Mesodermal cell (in vitro differentiated cells): ENCODE results near the gene SCGB3A1.

Experiments used
- H3K27ac ChIP-seq: 2 replicates; pipeline ENCODE4 v1.7.0; 2013; ENCODE audit warnings: mild to moderate bottlenecking, low read depth, low read length, moderate library complexity; ENCODE audit not compliant: severe bottlenecking
- H3K36me3 ChIP-seq: 2 replicates; pipeline ENCODE4 v1.7.1; 2013; ENCODE audit warnings: mild to moderate bottlenecking, low read length, moderate library complexity; ENCODE audit not compliant: control insufficient read depth, insufficient read depth
- H3K4me1 ChIP-seq: one replicate; pipeline ENCODE4 v1.7.1; 2013; ENCODE audit warnings: mild to moderate bottlenecking, low read length; ENCODE audit not compliant: insufficient read depth, control insufficient read depth, poor library complexity, severe bottlenecking
- H3K4me3 ChIP-seq: 2 replicates; pipeline ENCODE4 v1.7.0; 2013; ENCODE audit warnings: low read length, control low read depth, mild to moderate bottlenecking; ENCODE audit not compliant: insufficient read depth, poor library complexity, severe bottlenecking; ENCODE audit errors: extremely low read depth
- H3K9me3 ChIP-seq: 2 replicates; pipeline ENCODE4 v1.7.1; 2013; ENCODE audit warnings: mild to moderate bottlenecking, low read length, moderate library complexity; ENCODE audit not compliant: control insufficient read depth
- WGBS, 2 experiments: methylation state at CpG; one replicate each; pipeline ENCODE4 v1.1.5; 2013; ENCODE audit warnings: missing lambda C conversion rate in 2 of 2; ENCODE audit not compliant: insufficient coverage in 2 of 2; 5-methylcytosine and 5-hydroxymethylcytosine counted together

SCGB3A1 gene

DNA sequence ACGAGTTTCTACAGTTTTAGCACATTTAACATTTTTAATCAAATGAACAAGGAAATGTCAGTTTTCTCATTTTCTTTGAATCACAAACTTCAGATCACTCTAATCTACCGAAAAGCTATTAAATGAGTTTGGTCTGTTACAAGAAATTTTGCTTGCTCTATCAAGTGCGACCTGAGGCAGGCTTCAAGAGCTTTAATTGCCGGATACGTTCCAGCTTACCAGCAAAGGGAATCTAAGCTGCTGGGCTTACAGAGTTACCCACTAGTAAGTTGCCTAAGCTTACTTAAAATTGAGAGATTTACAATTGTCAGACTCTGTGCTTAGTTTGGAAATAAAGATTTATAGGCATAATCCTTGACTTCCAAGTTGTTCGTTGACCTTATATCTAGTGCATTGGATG, 10.6 kb downstream of the SCGB3A1 start:
- no peak overlapping the region for H3K4me3 ChIP-seq
- 95% methylated on average over 4 to 5 of the region's 6 CpGs for WGBS, 2 experiments
- H3K9me3 ChIP-seq, result no peaks in the 10 kb centered on the region
- no peak overlapping the region for H3K27ac ChIP-seq
- peaks cover 26% of the 10 kb centered on the region for H3K36me3 ChIP-seq
- H3K4me1 ChIP-seq, result no peaks in the 10 kb centered on the region

DNA sequence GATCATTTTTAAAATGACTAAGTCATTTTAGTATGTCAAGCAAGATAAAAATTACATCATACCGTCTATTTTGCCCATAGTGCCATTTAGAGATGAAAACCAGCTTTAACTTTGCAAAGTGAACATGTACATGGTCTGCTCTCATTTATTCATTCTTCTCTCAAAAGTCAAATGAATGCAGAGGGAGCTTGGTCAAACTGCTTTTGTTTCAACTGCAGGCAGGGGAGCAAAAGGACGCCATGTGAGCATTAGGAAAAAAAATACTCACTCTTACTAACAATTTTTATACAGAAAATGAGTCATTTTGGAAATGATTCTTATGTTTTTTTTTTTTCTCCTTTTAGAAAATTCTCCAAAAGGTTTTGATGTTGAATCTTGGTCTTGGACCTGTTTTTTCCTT, 15.7 kb downstream of the SCGB3A1 start:
- Histone ChIP-seq H3K36me3 (peaks cover 66% of the 10 kb centered on the region), H3K9me3 (no peaks in the 10 kb centered on the region), H3K4me1 (no peaks in the 10 kb centered on the region), H3K4me3 (no peak overlapping the region), H3K27ac (no peak overlapping the region)
- WGBS, 2 experiments, result 100% methylated on average over 1 of the region's 2 CpGs

DNA sequence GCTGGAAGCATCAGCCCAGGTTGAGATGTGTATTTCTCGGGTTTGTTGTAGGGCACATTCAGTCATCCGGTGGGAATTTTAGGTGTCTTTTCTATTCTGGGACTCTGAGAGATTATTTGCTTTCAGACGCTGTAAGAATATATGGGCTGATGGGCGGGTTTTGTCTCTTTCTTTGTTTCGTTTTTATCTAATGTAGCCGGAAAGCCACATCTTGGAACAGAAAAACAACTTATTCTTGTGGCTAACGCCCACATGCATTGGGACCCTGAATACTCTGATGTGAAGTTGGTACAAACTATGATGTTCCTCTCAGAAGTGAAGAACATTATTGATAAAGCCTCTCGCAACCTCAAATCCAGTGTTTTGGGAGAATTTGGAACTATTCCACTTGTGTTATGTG, 22.4 kb downstream of the SCGB3A1 start:
- Histone ChIP-seq H3K9me3 (no peaks in the 10 kb centered on the region), H3K4me1 (no peaks in the 10 kb centered on the region), H3K4me3 (no peak overlapping the region), H3K36me3 (peaks cover 89% of the 10 kb centered on the region), H3K27ac (no peak overlapping the region)
- WGBS, 2 experiments, result 77 to 84% methylated on average over 6 to 7 of the region's 8 CpGs

DNA sequence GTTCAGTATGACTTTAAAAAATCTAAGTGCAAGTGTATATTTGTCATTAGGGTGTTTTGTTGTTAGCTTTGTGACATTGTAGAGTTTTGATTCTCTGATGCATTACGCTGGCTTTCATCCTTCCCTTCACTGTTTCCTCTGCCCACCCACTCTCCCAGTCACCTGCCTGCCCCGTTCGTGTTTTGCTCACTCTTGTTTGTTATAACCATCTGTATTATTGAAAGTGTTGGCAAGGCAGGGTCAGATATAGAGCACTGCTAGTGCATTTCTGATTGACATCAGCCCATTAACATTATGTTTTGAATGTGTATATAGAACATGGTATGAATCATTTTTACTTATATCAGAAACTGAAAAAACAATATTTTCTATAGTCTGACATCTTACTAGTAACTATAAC, 27.3 kb downstream of the SCGB3A1 start:
- Histone ChIP-seq H3K27ac (no peak overlapping the region), H3K9me3 (no peaks in the 10 kb centered on the region), H3K36me3 (peaks cover 70% of the 10 kb centered on the region), H3K4me3 (no peak overlapping the region), H3K4me1 (no peaks in the 10 kb centered on the region)
- no CpG with 5 or more reads among the region's 3 CpGs for WGBS, 2 experiments

DNA sequence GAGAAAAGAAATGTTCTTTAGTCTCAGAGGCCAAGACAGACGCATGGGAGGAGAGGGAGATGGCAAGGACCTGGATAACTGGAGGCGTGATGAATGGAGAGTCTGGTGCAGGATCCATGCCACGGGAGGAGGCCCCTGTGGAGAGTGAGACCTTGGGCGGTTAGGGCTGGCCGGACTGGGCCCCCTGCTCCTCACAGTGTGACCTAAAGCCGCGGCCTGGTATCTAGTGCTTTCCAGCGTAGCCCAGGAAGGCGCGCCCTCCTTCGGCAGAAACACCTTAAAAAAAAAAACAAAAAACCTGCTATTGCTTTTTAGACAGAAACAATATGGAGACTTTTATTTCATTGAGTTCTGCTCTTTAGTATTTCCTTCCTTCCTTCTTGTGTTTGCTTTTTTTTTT, 33.1 kb downstream of the SCGB3A1 start:
- no peak overlapping the region for H3K27ac ChIP-seq
- 94% methylated on average over 5 to 6 of the region's 11 CpGs for WGBS, 2 experiments
- peaks cover 68% of the 10 kb centered on the region for H3K36me3 ChIP-seq
- H3K4me3 ChIP-seq, result no peak overlapping the region
- no peaks in the 10 kb centered on the region for H3K9me3 ChIP-seq
- no peaks in the 10 kb centered on the region for H3K4me1 ChIP-seq

DNA sequence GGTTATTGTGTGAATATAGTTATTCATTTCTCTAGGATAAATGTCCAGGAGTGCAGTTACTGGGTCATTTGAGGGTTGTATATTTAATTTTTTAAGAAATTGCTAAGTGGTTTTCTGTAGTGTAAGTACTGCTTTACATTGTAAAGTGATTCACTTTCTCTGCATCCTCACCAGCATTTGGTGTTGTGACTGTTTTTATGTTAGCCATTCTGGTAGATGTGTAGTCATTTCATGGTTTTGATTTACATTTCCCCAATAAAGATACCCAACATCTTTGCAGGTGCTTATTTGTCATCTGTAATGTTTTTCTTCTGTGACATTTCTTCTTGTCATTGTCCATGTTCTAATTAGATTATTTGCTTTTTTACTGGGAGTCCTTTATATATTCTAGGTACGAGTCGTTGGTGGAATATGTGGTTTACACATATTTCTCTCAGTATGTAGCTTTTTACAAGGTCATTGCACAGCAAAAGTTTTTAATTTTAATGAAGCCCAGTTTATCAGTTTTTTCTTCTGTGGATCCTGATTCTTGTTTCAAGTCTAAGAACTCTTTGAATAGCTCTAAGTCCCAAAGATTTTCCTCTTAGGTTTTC, 34.0 kb downstream of the SCGB3A1 start:
- Histone ChIP-seq H3K27ac (no peak overlapping the region), H3K4me3 (no peak overlapping the region), H3K36me3 (peaks cover 69% of the 10 kb centered on the region), H3K9me3 (no peaks in the 10 kb centered on the region), H3K4me1 (no peaks in the 10 kb centered on the region)
- no CpG with 5 or more reads among the region's 2 CpGs for WGBS, 2 experiments

DNA sequence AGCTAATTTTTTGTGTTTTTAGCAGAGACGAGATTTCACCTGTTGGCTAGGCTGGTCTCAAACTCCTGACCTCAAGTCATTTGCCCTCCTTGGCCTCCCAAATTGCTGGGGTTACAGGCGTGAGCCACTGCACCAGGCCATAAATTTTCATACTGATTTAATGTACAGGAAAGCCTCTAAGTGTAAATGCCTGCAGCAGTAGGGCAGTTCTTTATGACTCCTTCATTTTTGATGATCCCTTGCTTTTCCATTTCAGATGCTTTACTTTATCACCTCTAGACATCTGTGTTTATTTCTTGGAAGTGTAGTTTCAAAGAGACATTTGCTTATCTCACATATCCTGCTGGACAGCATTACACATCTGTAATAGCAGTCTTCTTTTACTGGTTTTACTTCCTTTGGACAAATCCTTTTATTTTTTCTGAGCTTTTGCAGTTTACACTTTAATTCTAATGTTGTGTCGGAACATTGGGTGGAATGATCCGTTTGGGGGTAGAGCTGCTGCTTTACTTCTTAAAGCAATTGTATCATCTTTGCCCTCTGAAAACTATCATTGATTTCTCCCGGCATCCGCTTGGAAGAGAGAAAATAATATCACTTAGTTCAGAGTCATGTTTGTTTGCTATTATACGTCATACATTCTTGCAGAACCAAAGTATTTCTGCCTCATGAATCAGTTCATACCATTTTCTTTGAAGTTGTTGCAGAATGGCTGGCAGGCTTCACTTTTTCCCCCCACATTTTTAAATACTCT, 36.0 kb downstream of the SCGB3A1 start:
- H3K4me3 ChIP-seq, result no peak overlapping the region
- 94 to 97% methylated on average over 3 of the region's 7 CpGs for WGBS, 2 experiments
- peaks cover 76% of the 10 kb centered on the region for H3K36me3 ChIP-seq
- no peaks in the 10 kb centered on the region for H3K4me1 ChIP-seq
- no peak overlapping the region for H3K27ac ChIP-seq
- no peaks in the 10 kb centered on the region for H3K9me3 ChIP-seq

DNA sequence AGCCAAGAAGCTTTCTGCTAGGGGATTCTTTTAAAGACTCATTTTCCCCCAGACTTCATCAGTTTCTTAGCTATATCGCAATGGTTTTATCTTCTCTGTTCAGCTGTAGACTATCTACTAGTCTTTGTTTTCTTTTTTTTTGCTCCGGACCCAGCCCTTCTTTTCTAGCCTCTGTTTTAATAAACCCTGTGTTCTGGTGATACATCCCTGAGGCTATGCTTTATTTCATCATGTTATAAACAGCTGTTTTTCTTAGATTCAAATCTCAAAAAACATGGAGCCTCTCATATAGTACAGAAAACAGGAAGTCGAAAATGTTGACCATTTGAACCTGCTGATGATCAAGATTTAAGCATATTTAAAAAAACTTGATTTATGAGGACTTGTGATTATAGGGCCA, 37.8 kb downstream of the SCGB3A1 start:
- Histone ChIP-seq H3K9me3 (no peaks in the 10 kb centered on the region), H3K4me3 (no peak overlapping the region), H3K36me3 (peaks cover 87% of the 10 kb centered on the region), H3K27ac (no peak overlapping the region), H3K4me1 (no peaks in the 10 kb centered on the region)
- WGBS, 2 experiments, result 86 to 100% methylated on average over 1 to 2 of the region's 3 CpGs

DNA sequence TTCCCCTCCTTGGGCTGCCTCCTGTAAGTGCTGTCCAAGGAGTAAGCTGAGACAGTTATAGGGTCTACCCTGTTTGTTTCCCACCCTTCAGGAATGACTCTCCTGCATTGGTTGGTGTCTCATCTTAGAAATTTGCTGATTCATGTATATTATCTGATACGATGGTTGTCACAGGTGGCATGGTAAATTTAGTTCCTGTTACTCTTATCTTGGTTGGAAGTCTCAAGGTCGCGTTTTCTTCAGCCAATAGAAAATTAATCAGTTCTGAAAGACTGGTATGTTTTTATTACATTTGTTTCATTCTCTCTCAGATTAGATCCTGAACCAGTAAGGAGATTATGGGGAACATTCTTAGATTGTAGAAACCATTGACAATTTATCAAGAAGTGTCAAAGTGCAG, 42.7 kb downstream of the SCGB3A1 start:
- WGBS, 2 experiments, result no CpG with 5 or more reads among the region's 3 CpGs
- Histone ChIP-seq H3K36me3 (peaks cover 70% of the 10 kb centered on the region), H3K4me1 (no peaks in the 10 kb centered on the region), H3K4me3 (no peak overlapping the region), H3K27ac (no peak overlapping the region), H3K9me3 (no peaks in the 10 kb centered on the region)

DNA sequence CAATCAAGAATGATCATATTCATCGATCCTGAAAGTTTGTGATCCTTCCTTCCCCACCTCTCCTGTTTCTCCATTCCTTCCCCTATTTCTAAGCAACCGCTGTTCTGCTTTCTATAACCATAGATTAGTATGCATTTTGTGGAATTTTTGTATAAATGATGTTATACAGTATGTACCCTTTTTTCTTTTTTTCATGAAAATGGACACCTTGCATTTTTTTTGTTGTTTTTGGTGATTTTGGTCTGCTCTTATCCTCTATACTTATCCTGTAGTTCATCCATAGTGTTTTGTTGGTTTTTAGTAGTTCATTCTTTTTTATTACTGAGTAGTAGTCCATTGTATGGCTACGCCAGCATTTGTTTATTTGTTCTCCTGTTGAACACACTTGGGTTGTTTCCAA, 46.1 kb downstream of the SCGB3A1 start:
- H3K9me3 ChIP-seq, result no peaks in the 10 kb centered on the region
- peaks cover 66% of the 10 kb centered on the region for H3K36me3 ChIP-seq
- no CpG with 5 or more reads among the region's 3 CpGs for WGBS, 2 experiments
- no peak overlapping the region for H3K27ac ChIP-seq
- H3K4me1 ChIP-seq, result no peaks in the 10 kb centered on the region
- no peak overlapping the region for H3K4me3 ChIP-seq

DNA sequence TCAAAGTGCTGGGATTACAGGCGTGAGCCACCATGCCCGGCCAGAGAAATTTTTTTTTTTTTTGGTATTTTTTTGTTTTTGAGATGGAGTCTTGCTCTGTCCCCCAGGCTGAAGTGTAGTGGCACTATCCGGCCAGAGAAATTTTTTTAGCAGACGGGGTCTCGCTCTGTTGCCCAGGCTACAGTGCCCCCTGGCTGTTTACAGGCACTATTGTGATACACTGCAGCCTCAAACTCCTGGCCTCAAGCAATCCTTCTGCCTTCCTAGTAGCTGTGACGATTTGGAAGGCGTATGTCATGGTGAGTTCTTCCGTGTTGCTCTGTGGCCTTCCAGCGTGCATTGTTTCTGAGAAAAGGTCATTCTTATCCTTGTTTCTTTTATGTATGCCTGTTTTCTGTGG, 49.6 kb downstream of the SCGB3A1 start:
- Histone ChIP-seq H3K4me3 (no peak overlapping the region), H3K9me3 (no peaks in the 10 kb centered on the region), H3K27ac (no peak overlapping the region), H3K4me1 (no peaks in the 10 kb centered on the region), H3K36me3 (peaks cover 61% of the 10 kb centered on the region)
- 94 to 97% methylated on average over 6 to 9 of the region's 9 CpGs for WGBS, 2 experiments
